Measurements from ENCODE around the gene SLC6A15. TPM values are rescaled to one million over a fixed set of nuclear protein-coding genes. Genes with fewer than 3 reads are reported as not detected.

SLC6A15 gene
- not detected for total RNA-seq

GRCh38 chr12:84912198-84913128, at the start of gene SLC6A15:
Gene SLC6A15 (minus strand): TSS chr12:84912799. CDS start chr12:84892120, 20,679 bp downstream.
- POLR2A ChIA-PET, result no interaction called here
- CTCF ChIA-PET, result no interaction called here

- ChIA-PET POLR2A (no interaction called here), CTCF (no interaction called here)
Measured at GRCh38 chr12:84960918-84961317, 48.3 kb upstream of the SLC6A15 start.

- POLR2A ChIA-PET, result no interaction called here
- CTCF ChIA-PET, result no interaction called here
Measured at GRCh38 chr12:84955298-84955697, 42.7 kb upstream of the SLC6A15 start.

- CTCF ChIA-PET, result no interaction called here
Measured at GRCh38 chr12:84954415-84954814, 41.8 kb upstream of the SLC6A15 start.

GRCh38 chr12:84950971-84951546, 38.5 kb upstream of the SLC6A15 start:
- CTCF ChIA-PET, result no interaction called here
- POLR2A ChIA-PET, result no interaction called here

More at GRCh38 chr12:84954415-84954814, 41.8 kb upstream of the SLC6A15 start:
- POLR2A ChIA-PET, result no interaction called here

- ChIA-PET POLR2A (no interaction called here), CTCF (no interaction called here)
Measured at GRCh38 chr12:84946753-84947152, 34.2 kb upstream of the SLC6A15 start.

- POLR2A ChIA-PET, result no interaction called here
- CTCF ChIA-PET, result no interaction called here
Measured at GRCh38 chr12:84937415-84937814, 24.8 kb upstream of the SLC6A15 start.

- ChIA-PET CTCF (no interaction called here), POLR2A (no interaction called here)
Measured at GRCh38 chr12:84929501-84929900, 16.9 kb upstream of the SLC6A15 start.

- ChIA-PET CTCF (no interaction called here), POLR2A (no interaction called here)
Measured at GRCh38 chr12:84924981-84925380, 12.4 kb upstream of the SLC6A15 start.

GRCh38 chr12:84922693-84923092, 10.1 kb upstream of the SLC6A15 start:
- CTCF ChIA-PET, result no interaction called here
- POLR2A ChIA-PET, result no interaction called here

GRCh38 chr12:84920331-84920730, 7.7 kb upstream of the SLC6A15 start:
- CTCF ChIA-PET, result interaction anchor here (0.6 kb wide), 1 partner anchor 39 kb away, joined by 3 read pairs; no protein-coding TSS in a partner anchor
- POLR2A ChIA-PET, result no interaction called here

GRCh38 chr12:84919271-84919670, 6.7 kb upstream of the SLC6A15 start:
- ChIA-PET POLR2A (no interaction called here), CTCF (no interaction called here)

GRCh38 chr12:84913129-84913515, 523 bp upstream of the SLC6A15 start:
- CTCF ChIA-PET, result no interaction called here
- POLR2A ChIA-PET, result no interaction called here

GRCh38 chr12:84911271-84912197, 1.1 kb downstream of the SLC6A15 start:
- ChIA-PET CTCF (no interaction called here), POLR2A (no interaction called here)

GRCh38 chr12:84910549-84911241, 1.9 kb downstream of the SLC6A15 start:
- ChIA-PET CTCF (no interaction called here), POLR2A (no interaction called here)

- POLR2A ChIA-PET, result no interaction called here
- CTCF ChIA-PET, result no interaction called here
Measured at GRCh38 chr12:84904051-84904450, 8.5 kb downstream of the SLC6A15 start.

GRCh38 chr12:84891106-84891838, 21.3 kb downstream of the SLC6A15 start:
- CTCF ChIA-PET, result no interaction called here
- POLR2A ChIA-PET, result no interaction called here

- POLR2A ChIA-PET, result no interaction called here
- CTCF ChIA-PET, result no interaction called here
Measured at GRCh38 chr12:84889818-84890217, 22.8 kb downstream of the SLC6A15 start.

- ChIA-PET POLR2A (no interaction called here), CTCF (no interaction called here)
Measured at GRCh38 chr12:84888861-84889260, 23.7 kb downstream of the SLC6A15 start.
